AG04449 (cell line): ENCODE measurements around the gene GNS.

ENCODE experiments used
- CTCF ChIA-PET: fragments of 350-600 bp; formaldehyde crosslinking; extraction: SDS; loops from one replicate; lab custom pipeline; 2021; ENCODE audit warnings: antibody characterized with exemption; lab: Yijun Ruan, JAX
- POLR2A ChIA-PET: fragments of 400-600, 350-600 bp; formaldehyde crosslinking; extraction: SDS; loops from one replicate; lab custom pipeline; 2020; ENCODE audit warnings: antibody characterized with exemption, inconsistent platforms; lab: Yijun Ruan, JAX
- DNase-seq: peaks from one replicate; pipeline ENCODE4 v3.0.0-alpha.2; 2010; ENCODE audit warnings: low read depth, low spot score
- H3K4me3 ChIP-seq: 2 replicates; pipeline ENCODE4 v1.5.1; 2011; ENCODE audit warnings: low read depth, mild to moderate bottlenecking, control low read depth, low read length
- CTCF ChIP-seq: IDR thresholded peaks from one replicate; pipeline ENCODE4 v1.5.1; 2011; ENCODE audit warnings: mild to moderate bottlenecking, moderate library complexity, low read length, control low read depth, inconsistent platforms; ENCODE audit not compliant: insufficient read depth; ENCODE audit errors: missing control alignments

Gene GNS

GRCh38 chr12:64767495-64767894 lies 8.3 kb upstream of the GNS start:
- no peak for TF ChIP-seq CTCF
- CTCF ChIA-PET = interaction anchor here (1.0 kb wide), 1 partner anchor 13 kb away, joined by 3 read pairs; no protein-coding TSS in a partner anchor
- no peak for DNase-seq
- H3K4me3 ChIP-seq = no peak overlapping the region
- POLR2A ChIA-PET = no interaction called here

GRCh38 chr12:64760808-64761573 lies 1.8 kb upstream of the GNS start:
- POLR2A ChIA-PET = no interaction called here
- no peak for TF ChIP-seq CTCF
- no peak for DNase-seq
- CTCF ChIA-PET = no interaction called here
- H3K4me3 ChIP-seq = no peak overlapping the region

- no peak overlapping the region for H3K4me3 ChIP-seq
- TF ChIP-seq CTCF = no peak
- no peak for DNase-seq
- ChIA-PET POLR2A (no interaction called here), CTCF (interaction anchor here (2.5 kb wide), 1 partner anchor 11 kb away, joined by 6 read pairs; no protein-coding TSS in a partner anchor)
These were observed 1.4 kb downstream of the GNS start for GRCh38 chr12:64757771-64758170.

- ChIA-PET CTCF (interaction anchor here (2.5 kb wide), 1 partner anchor 10 kb away, joined by 6 read pairs; no protein-coding TSS in a partner anchor), POLR2A (no interaction called here)
- H3K4me3 ChIP-seq = no peak overlapping the region
- DNase-seq = no peak
- TF ChIP-seq CTCF = no peak
These were observed 2.8 kb downstream of the GNS start for GRCh38 chr12:64756376-64756775.

GRCh38 chr12:64753427-64753826 lies 5.8 kb downstream of the GNS start:
- POLR2A ChIA-PET = no interaction called here
- CTCF ChIA-PET = no interaction called here
- DNase-seq = no peak

GRCh38 chr12:64752833-64753238 lies 6.4 kb downstream of the GNS start:
- TF ChIP-seq CTCF = no peak

More at GRCh38 chr12:64753427-64753826, 5.8 kb downstream of the GNS start:
- TF ChIP-seq CTCF = no peak
- no peak overlapping the region for H3K4me3 ChIP-seq

More at GRCh38 chr12:64752833-64753238, 6.4 kb downstream of the GNS start:
- DNase-seq = no peak
- POLR2A ChIA-PET = no interaction called here
- CTCF ChIA-PET = no interaction called here
- H3K4me3 ChIP-seq = no peak overlapping the region
